A549 (cell line): Measurements from ENCODE around the gene CPPED1. TPM values are rescaled to one million over a fixed set of nuclear protein-coding genes. Genes with fewer than 3 reads are reported as not detected.

Experiments
- ATAC-seq, 2 experiments: fragments of 200-7000 bp in 1 of 2; fragments of >200 bp in 1 of 2; cut with Nextera tagmentation in 1 of 2; cut with Tn5 transposase in 1 of 2; 3 replicates each; pipeline versions ENCODE4 v1.8.0 to v1.9.1; 2018 to 2020; ENCODE audit warnings: mild to moderate bottlenecking in 1 of 2, moderate library complexity in 1 of 2
- CTCF ChIA-PET: fragments of 300-600 bp; sonication (Branson Sonifier 250); formaldehyde crosslinking; extraction: SDS; loops from one replicate; lab custom pipeline; 2021; ENCODE audit warnings: antibody characterized with exemption, inconsistent platforms; lab: Yijun Ruan, JAX
- POLR2A ChIA-PET: fragments of 350-600 bp; formaldehyde crosslinking; extraction: SDS; loops from one replicate; lab custom pipeline; 2021; ENCODE audit warnings: antibody characterized with exemption, inconsistent platforms; lab: Yijun Ruan, JAX
- DNase-seq, 2 experiments: peaks; one replicate each; pipeline versions ENCODE4 v3.0.0 to v3.0.0-alpha.2; 2011 to 2016; ENCODE audit warnings: low read depth in 1 of 2, low spot score in 1 of 2
- FAIRE-seq: peaks from 2 replicates; lab custom pipeline; 2011; peaks lifted over from hg19 to GRCh38; lab: Jason Lieb, UNC
- H3K27ac ChIP-seq, 2 experiments: fragments of >200 bp; sonication (Bioruptor Twin); formaldehyde crosslinking; 3 replicates each; pipeline ENCODE4 v1.5.1; 2016 to 2017
- H3K4me1 ChIP-seq: fragments of >200 bp; sonication (Bioruptor Twin); formaldehyde crosslinking; 3 replicates; pipeline ENCODE4 v1.6.1; 2016
- H3K4me2 ChIP-seq: fragments of >200 bp; sonication (Bioruptor Twin); formaldehyde crosslinking; 3 replicates; pipeline ENCODE4 v1.6.1; 2016
- H3K4me3 ChIP-seq: fragments of >200 bp; sonication (Bioruptor Twin); formaldehyde crosslinking; 3 replicates; pipeline ENCODE4 v1.5.1; 2016
- H3K9me3 ChIP-seq: fragments of >200 bp; sonication (Bioruptor Twin); formaldehyde crosslinking; 3 replicates; pipeline ENCODE4 v1.6.1; 2016
- CEBPB ChIP-seq, 2 experiments: fragments of >200 bp in 1 of 2; sonication (Bioruptor Twin) in 1 of 2; formaldehyde crosslinking in 1 of 2; IDR thresholded peaks; 2 replicates each; pipeline ENCODE4 v1.6.1; 2012 to 2016
- CHD2 ChIP-seq: fragments of 150-350 bp; IDR thresholded peaks from 2 replicates; pipeline ENCODE4 v1.6.1; 2014; ENCODE audit warnings: low read length; ENCODE audit not compliant: partially characterized antibody
- CHD4 ChIP-seq: fragments of 200-600 bp; sonication (generic); IDR thresholded peaks from 2 replicates; pipeline ENCODE4 v1.6.1; 2016; ENCODE audit warnings: antibody characterized with exemption, mild to moderate bottlenecking, borderline replicate concordance
- EHMT2 ChIP-seq: fragments of 200-600 bp; sonication (generic); IDR thresholded peaks from 2 replicates; pipeline ENCODE4 v1.6.1; 2016; ENCODE audit warnings: antibody characterized with exemption, low read depth, mild to moderate bottlenecking, moderate library complexity
- ESRRA ChIP-seq: fragments of 150-350 bp; IDR thresholded peaks from 2 replicates; pipeline ENCODE4 v1.6.1; 2014; ENCODE audit warnings: mild to moderate bottlenecking, low read length, borderline replicate concordance
- MAFK ChIP-seq: fragments of 450-650 bp; IDR thresholded peaks from 2 replicates; pipeline ENCODE4 v1.6.1; 2014; ENCODE audit not compliant: partially characterized antibody
- NPAS2 ChIP-seq: fragments of 250-450 bp; sonication (Bioruptor Pico); IDR thresholded peaks from 2 replicates; pipeline ENCODE4 v1.8.0; 2022; ENCODE audit warnings: mild to moderate bottlenecking, moderate library complexity, borderline replicate concordance
- SMC3 ChIP-seq: fragments of >200 bp; sonication (Bioruptor Twin); formaldehyde crosslinking; IDR thresholded peaks from 3 replicates; pipeline ENCODE4 v1.6.1; 2018; ENCODE audit warnings: inconsistent platforms
- SREBF2 ChIP-seq: fragments of 450-650 bp; IDR thresholded peaks from 2 replicates; pipeline ENCODE4 v1.6.1; 2014; ENCODE audit warnings: mild to moderate bottlenecking, moderate library complexity
- TFCP2L1 ChIP-seq: fragments of 250-450 bp; sonication (Bioruptor Pico); IDR thresholded peaks from 2 replicates; pipeline ENCODE4 v1.5.0; 2021; ENCODE audit warnings: mild to moderate bottlenecking
- TP53 ChIP-seq: fragments of 250-450 bp; sonication (Bioruptor Pico); IDR thresholded peaks from 2 replicates; pipeline ENCODE4 v1.5.0; 2021; ENCODE audit warnings: mild to moderate bottlenecking, moderate library complexity
- ZC3H11A ChIP-seq: fragments of 450-650 bp; IDR thresholded peaks from 2 replicates; pipeline ENCODE4 v1.6.1; 2014; ENCODE audit warnings: antibody characterized with exemption, mild to moderate bottlenecking
- ZNF302 ChIP-seq: fragments of 250-450 bp; sonication (Bioruptor Pico); IDR thresholded peaks from 2 replicates; pipeline ENCODE4 v1.9.0; 2021; ENCODE audit warnings: inconsistent platforms, mild to moderate bottlenecking, moderate library complexity
- WGBS: methylation state at CpG from one replicate; pipeline ENCODE4 v1.1.6; 2017; ENCODE audit errors: missing lambda C conversion rate; 5-methylcytosine and 5-hydroxymethylcytosine counted together
- polyA plus RNA-seq, 4 experiments: library from polyadenylated mRNA; depleted of rRNA in 3 of 4; stranded (reverse); fragments of >200 nt; fragmentation: RNase III in 1 of 4; extraction: RNeasy Plus Mini Kit Qiagen cat#74134 plus additional on column Dnase treatment in 1 of 4; gene quantifications; 2 replicates in 3 of 4; 3 replicates in 1 of 4; pipeline ENCODE4 v1.2.3, GENCODE V29; 2011 to 2017
- TF ChIP-seq, protein P1 (sequence below): fragments of >200 bp; sonication (Bioruptor Twin); formaldehyde crosslinking; IDR thresholded peaks from 3 replicates; pipeline ENCODE4 v1.6.1; 2016
- TF ChIP-seq, protein P2 (sequence below): fragments of >200 bp; sonication (Bioruptor Twin); formaldehyde crosslinking; IDR thresholded peaks from 2 replicates; pipeline ENCODE4 v1.6.1; 2016
- TF ChIP-seq, protein P3 (sequence below): fragments of 250-450 bp; sonication (Bioruptor Pico); IDR thresholded peaks from 2 replicates; pipeline ENCODE4 v1.5.0; 2020; ENCODE audit warnings: low read depth, mild to moderate bottlenecking, moderate library complexity
- TF ChIP-seq, protein P4 (sequence below): fragments of 200-600 bp; sonication (generic); IDR thresholded peaks from 2 replicates; pipeline ENCODE4 v1.6.1; 2016; ENCODE audit warnings: antibody characterized with exemption, mild to moderate bottlenecking, moderate library complexity
- TF ChIP-seq, protein P5 (sequence below): IDR thresholded peaks from 2 replicates; pipeline ENCODE4 v1.6.1; 2012

The CPPED1 gene
- polyA plus RNA-seq, 2 of the 4 experiments (the other 2 are of a cell fraction): 16.1 to 30.5 TPM

DNA sequence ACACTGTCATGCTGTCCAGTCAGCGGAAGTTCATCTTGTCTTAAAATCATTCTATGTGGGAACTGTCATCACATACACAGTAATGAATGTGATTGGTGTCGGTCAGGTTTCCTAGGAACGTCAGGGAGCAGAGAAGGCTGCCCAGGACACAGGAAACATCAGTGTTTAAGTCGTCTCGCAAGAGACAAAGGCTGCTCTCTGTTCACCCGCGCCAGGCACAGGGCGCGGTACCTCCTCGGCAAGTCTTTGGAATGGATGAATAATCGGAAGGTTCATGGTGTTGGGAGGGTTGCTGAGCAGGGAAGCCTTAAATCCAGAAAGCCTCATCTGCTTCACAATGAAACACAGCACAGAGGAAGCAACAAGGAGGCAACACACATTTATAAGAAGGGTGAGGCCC, 148.2 kb downstream of the CPPED1 start (continued):
- TF ChIP-seq, protein P1, sequence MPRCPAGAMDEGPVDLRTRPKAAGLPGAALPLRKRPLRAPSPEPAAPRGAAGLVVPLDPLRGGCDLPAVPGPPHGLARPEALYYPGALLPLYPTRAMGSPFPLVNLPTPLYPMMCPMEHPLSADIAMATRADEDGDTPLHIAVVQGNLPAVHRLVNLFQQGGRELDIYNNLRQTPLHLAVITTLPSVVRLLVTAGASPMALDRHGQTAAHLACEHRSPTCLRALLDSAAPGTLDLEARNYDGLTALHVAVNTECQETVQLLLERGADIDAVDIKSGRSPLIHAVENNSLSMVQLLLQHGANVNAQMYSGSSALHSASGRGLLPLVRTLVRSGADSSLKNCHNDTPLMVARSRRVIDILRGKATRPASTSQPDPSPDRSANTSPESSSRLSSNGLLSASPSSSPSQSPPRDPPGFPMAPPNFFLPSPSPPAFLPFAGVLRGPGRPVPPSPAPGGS: no peak
- TF ChIP-seq, protein P2, sequence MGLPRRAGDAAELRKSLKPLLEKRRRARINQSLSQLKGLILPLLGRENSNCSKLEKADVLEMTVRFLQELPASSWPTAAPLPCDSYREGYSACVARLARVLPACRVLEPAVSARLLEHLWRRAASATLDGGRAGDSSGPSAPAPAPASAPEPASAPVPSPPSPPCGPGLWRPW: no peak
- TF ChIP-seq CEBPB (IDR thresholded peaks at IDR 0.05) (no peak), SMC3 (no peak), TP53 (CRISPR knock-in tag) (no peak), NPAS2 (CRISPR knock-in tag) (no peak), ESRRA (no peak)
- TF ChIP-seq, protein P3, sequence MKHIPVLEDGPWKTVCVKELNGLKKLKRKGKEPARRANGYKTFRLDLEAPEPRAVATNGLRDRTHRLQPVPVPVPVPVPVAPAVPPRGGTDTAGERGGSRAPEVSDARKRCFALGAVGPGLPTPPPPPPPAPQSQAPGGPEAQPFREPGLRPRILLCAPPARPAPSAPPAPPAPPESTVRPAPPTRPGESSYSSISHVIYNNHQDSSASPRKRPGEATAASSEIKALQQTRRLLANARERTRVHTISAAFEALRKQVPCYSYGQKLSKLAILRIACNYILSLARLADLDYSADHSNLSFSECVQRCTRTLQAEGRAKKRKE: no peak

DNA sequence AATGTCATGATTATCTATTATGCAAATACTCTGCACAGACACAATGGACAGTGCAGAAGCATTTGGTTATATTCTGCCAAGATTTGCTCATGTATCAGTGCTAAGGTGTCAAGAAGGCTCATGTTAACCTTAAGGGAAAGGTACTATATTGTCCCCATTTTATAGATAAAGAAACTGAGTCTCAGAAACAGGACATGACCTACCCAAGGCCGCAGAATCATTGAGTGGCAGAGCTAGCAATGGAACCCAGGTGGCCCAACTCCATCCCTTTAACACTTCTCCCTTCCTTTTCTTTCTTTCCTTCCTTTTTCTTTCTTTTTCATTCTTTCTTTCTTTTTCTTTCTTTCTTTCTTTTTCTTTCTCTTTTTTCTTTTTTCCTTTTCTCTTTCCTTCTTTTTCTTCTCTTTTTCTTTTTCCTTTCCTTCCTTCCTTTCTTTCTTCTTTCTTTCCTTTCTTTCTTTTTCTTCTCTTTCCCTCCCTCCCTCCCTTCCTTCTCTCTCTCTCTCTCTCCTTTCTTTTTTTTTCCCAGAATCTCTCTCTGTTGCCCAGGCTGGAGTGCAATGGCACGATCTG, 149.8 kb downstream of the CPPED1 start:
- CTCF ChIA-PET: no interaction called here
- FAIRE-seq: no peak
- TF ChIP-seq, protein P4, sequence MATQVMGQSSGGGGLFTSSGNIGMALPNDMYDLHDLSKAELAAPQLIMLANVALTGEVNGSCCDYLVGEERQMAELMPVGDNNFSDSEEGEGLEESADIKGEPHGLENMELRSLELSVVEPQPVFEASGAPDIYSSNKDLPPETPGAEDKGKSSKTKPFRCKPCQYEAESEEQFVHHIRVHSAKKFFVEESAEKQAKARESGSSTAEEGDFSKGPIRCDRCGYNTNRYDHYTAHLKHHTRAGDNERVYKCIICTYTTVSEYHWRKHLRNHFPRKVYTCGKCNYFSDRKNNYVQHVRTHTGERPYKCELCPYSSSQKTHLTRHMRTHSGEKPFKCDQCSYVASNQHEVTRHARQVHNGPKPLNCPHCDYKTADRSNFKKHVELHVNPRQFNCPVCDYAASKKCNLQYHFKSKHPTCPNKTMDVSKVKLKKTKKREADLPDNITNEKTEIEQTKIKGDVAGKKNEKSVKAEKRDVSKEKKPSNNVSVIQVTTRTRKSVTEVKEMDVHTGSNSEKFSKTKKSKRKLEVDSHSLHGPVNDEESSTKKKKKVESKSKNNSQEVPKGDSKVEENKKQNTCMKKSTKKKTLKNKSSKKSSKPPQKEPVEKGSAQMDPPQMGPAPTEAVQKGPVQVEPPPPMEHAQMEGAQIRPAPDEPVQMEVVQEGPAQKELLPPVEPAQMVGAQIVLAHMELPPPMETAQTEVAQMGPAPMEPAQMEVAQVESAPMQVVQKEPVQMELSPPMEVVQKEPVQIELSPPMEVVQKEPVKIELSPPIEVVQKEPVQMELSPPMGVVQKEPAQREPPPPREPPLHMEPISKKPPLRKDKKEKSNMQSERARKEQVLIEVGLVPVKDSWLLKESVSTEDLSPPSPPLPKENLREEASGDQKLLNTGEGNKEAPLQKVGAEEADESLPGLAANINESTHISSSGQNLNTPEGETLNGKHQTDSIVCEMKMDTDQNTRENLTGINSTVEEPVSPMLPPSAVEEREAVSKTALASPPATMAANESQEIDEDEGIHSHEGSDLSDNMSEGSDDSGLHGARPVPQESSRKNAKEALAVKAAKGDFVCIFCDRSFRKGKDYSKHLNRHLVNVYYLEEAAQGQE: no peak
- TF ChIP-seq SREBF2 (no peak), ZC3H11A (no peak), ZNF302 (CRISPR knock-in tag) (no peak), CHD4 (no peak), EHMT2 (no peak), CHD2 (no peak)
- TF ChIP-seq, protein P3: no peak
- Histone ChIP-seq H3K4me2 (no peak overlapping the region), H3K4me1 (0 out of 3 replicates have a peak, but pooled peaks cover 2% of the 10 kb centered on the region), H3K9me3 (no peaks in the 10 kb centered on the region), H3K27ac (no peak overlapping the region), H3K4me3 (no peak overlapping the region)
- ATAC-seq: no peak
- POLR2A ChIA-PET: no interaction called here
- 25% methylated on average over 2 of the region's 2 CpGs for WGBS
- no peak for DNase-seq

DNA sequence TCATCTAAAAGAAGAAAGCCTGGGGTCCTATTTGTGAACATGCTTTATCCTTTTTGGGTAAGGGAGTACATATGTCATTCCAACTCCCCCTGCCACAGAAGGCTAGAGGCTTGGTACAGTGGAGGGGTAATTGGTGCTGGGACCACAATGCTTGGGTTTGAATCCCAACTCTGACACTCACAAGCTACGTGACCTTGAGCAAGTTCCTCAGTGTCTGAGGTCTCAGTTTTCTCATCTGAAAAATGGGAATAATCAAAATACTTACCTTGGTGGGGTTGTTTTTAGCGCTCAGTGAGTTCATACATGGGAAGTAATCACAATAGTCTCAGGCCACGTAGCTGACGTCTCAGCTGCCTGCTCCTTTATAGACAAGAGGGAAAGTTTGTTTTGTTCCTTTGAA, 150.8 kb downstream of the CPPED1 start:
- TF ChIP-seq TFCP2L1 (CRISPR knock-in tag) (no peak), MAFK (no peak)
- TF ChIP-seq, protein P5, sequence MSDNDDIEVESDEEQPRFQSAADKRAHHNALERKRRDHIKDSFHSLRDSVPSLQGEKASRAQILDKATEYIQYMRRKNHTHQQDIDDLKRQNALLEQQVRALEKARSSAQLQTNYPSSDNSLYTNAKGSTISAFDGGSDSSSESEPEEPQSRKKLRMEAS: no peak
- Histone ChIP-seq H3K4me1 (0 out of 3 replicates have a peak, but pooled peaks cover 2% of the 10 kb centered on the region), H3K9me3 (no peaks in the 10 kb centered on the region), H3K27ac (no peak overlapping the region), H3K4me2 (no peak overlapping the region), H3K4me3 (no peak overlapping the region)
- ChIA-PET POLR2A (no interaction called here), CTCF (no interaction called here)
- no peak for DNase-seq
- WGBS: 95% methylated on average over 4 of the region's 4 CpGs
- no peak for FAIRE-seq
- ATAC-seq: no peak
